Stimulated activated CD8-positive, alpha-beta memory T cell treated with anti-CD3 and anti-CD28 coated beads, Interleukin-15, amount 100 ng/mL, for 48 hours (primary cell): ENCODE measurements around the gene IL16.
"Not testable (repeated sequence)": the region's sequence is repeated elsewhere in the genome, so short reads cannot be mapped to it uniquely, and the experiment has no call there.

Source experiments
- DNase-seq, 2 donors: peaks; one replicate each; pipeline ENCODE4 v3.0.0-alpha.2; 2020; ENCODE audit warnings: low read depth in 2 of 2

Gene IL16

DNA sequence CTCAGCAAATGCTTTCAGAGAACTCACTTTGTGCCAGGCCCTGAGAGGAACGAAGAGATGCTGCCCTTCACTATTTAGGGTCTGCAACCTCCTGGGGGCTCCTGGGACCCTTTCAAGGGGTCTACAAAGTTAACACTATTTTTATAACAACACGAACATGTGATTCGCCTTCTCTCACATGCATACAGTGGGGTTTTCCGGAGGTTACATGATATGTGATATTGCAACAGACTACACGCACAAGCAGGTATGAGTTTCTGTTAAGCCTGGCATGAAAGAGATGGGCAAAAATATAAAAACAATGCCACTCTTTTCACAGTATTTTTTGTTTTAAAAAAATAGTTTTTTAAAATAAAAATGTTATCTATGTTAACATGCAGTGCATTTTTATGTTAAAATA is 117.0 kb downstream of the IL16 start:
- no peak for DNase-seq

DNA sequence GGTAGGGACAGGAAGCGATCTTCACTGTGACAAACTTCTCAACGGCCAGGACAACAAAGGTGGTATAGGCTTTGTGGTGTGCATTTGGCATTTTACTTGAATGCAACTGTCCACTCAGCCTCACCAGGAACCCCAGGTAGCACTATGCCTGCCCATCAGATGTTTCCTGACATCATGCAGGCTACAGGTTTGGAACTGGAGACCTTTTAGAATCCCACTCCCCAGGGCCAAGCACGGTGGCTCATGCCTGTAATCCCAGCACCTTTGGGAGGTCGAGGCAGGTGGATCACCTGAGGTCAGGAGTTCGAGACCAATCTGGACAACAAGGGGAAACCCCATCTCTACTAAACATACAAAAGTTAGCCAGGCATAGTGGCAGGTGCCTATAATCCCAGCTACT is 117.7 kb downstream of the IL16 start:
- DNase-seq: no peak

DNA sequence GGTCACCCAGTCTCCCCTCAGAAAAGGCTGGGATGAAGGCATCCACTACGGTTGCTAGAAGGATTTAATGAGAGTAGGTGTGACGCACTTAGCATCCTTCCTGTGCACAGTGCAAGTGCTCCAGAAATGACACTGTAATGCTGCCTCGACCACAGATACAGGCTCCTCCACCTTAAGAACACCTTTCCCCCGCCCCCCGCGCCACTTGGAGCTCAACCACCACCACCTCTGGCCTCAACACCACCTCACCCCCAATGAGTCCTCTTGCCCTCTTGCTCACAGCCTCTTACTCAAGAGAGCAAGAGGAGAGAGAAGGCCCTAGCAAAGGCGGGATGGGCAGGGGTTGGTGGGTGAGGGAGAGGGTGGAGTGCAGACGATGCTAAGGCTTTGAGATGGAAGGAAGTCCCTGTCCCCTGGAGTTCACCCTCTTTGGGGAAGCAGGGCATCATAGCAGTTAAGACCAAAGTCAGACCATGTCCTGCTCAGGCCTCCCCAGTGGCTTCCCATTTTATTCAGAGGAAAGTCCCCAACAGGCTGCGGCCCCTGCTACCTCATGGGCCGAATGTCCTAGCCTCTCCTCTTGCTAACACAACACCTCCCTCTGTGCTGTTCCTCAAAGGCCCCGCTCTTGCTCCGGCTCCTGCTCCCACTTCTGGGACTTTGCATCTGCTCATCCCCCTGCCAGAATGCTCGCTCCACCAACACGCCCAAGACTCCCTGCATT is 118.9 kb downstream of the IL16 start:
- DNase-seq: peak in 1 of 2 donors; percentile 39

DNA sequence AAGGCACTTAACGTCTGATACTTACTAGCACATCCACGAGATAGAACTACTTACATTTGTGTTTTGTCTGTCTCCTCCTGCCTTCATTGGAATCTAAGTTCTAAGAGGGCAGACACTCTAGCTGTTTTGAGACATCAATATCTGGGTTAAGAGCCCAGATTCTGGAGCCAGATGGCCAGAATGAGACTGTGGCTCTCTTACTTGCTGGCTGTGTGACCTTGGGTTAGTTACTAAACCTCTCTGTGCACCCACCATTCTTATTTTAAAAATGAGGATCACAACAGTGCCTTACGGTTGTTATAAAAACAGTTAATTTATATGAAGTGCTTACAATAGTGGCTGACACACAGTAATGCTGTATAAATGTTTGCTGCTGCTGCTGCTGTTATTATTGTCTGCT is 119.6 kb downstream of the IL16 start:
- DNase-seq: no peak

DNA sequence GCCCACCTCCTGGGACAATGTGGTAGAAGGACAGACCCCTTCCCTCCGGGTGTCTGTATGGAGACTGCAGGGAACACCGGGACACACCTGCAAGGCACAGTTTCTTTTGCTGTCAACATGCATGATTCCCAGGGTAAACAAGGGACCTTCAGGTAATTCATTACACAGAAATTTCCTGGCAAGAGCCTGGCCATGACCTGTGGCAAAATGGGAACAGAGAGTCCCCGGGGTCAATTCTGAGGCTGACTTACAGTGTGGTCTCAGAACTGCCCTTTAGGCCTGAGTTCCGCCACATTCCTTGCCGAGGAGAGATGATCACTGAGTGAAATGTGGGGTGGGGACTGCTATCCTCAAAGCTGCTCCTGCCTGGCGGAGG is 121.0 kb downstream of the IL16 start:
- DNase-seq: no peak

DNA sequence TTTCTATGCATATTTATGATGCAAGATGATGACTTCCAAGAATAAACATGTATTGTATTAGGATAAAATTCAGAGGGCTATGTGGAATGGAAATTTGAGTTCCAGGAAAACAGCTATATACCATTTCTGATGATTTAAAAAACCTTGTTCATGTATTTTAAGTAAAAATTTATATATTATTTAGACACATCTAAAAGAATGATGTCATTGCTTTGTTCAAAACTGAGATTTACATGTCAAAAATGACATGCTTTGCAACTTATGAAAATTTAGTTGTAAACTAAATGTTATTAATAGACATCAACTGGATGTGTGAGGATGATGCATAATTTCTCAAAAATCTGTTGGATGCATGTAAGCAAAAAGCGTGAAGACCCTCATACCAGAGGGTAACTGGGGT is 125.0 kb downstream of the IL16 start:
- no peak for DNase-seq

DNA sequence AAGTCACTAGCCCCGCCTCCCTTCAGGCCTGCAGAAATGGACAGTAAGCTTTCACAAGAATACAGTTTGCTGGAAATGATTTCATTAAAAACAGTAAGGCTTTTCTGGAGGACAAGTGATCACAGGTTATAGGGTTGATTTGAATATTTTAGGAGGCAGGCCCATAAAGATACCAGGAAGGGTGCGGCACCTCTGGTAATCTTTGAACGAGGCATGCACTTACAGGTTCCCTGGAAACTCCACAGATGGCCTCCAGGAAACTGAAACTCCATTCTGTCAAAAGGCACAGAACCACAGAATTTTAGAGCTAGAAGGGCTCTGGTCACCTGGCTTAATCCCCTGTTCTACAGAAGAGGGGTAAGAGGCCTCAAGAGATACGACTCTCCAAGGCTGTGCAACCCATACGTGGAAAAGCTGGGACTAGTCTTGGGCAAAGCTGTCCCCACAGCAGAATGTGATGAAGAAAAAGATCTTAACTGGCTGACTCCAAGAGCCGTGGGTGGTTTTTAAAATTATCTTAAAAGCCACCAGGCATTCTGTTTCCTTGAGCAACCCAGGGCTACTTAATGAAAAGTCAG is 126.1 kb downstream of the IL16 start:
- no peak for DNase-seq

DNA sequence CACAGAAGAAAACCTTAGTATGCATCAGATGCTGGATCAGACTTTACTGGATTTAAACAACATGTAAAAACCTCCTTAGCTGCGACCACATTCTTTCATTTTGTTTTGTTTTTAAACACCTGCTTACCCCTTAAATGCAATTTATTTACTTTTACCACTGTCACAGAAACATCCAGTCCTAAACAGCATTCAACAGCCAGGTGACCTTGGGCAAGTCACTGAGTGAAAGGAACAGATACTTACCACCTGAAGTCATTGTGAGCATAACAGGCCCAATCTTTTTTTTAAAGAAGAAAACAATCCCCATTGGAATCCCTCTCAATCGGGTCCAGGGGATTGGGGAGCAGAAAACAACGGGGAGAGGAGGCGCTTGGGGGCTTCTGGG is 126.9 kb downstream of the IL16 start:
- DNase-seq: no peak

DNA sequence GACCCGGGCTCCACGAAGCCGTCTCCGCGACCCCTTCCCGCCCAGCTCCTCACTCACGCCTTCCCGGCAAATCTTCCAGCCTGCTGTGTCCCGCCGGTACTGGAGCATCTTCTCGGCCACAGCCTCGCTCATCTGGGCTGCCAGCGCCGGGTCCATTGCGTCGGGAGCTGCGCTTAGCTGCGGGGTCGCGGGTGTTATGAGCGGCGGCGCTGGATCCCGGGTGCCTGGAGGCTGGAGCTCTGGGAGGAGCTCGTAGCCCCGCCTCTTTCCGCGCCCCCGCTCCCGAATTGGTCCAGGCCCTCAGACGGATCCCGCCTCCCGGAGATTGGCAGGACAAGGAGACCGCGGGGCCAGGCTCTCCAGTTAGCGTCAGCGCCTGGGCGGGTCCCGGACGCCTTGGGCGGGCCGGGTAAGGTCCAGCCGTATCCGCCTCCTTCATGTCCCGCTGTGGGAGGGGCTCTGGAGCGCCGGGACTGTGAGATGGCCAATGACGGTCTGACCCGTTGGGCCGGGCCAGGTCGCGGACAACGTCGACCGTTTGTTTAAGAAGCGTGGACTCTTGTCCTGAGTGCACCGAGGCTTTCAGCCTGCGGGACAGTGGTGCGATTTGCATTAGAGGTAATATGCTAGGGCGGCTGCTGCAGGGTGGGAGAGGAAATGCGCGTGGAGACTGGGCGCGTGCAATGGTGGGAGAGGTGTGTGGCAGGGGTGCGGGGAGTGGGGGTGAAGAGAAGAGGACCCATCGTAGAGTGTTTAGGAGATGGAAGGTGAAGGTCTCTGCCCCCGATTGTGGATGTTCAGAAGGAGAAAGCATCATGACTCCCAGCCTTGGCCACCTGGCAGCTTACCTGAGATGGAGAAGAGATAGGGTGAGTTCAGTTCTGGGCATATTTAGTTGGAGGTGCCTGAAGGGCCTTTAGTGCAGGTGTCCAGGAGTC is 127.5 kb downstream of the IL16 start, which contains the start of gene STARD5:
TSS of gene STARD5 (minus strand) at position 198 of the 938 bp plus-strand sequence. CDS start at position 156, 42 bp downstream.
- DNase-seq: peak; percentile 95 to 98

DNA sequence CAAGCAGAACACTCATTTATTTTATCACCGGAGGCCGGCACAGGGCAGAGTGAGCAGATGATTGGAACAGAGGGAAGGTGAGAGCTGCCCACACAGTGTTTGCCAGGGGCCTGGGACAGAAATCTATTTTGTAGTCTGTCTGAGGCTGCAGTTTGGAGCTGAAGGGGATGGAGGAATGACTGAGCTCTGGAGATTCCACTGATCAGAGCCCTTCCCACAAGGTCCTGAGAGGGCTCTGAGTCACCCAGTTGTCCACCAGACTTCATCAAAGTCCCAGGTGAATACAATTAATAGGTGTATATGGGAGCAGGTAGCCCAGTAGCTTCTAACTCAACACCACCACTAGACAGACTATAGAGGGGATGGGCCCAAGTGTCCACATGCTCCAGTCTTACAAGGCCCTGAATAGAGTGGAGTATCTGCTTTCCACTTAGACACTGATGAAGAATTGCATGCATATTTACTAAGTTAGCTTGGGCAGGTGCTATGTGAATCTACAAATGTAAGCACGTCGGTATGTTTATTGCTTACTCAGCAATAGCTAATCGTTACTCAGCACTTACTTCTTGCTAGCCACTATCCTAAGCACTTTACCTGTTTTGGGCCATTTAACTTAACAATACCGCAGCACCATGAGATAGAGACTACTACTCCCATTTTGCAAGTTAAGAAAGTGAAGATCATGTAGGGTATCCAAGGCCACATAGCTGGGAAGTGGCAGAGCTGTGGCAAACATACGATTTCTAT is 130.0 kb downstream of the IL16 start:
- DNase-seq: no peak

DNA sequence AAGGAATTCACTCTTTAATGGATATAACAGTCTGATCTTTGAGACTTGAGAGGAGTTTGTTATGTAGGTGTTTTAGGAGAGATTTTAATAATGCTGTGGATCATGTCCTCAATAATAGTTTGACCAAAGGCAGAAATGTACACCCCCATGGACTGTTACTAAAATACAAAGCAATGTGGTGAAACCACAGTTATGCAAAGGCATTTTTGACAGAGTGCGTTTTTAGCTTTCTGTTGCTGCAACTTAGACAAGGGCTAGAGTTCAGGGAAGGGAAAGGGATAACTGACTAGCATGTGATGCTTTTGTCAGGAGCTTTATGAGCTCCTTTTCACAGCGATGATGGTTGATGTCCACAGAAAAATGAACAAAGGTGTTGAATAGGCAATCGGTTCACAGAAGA is 130.8 kb downstream of the IL16 start:
- no peak for DNase-seq

DNA sequence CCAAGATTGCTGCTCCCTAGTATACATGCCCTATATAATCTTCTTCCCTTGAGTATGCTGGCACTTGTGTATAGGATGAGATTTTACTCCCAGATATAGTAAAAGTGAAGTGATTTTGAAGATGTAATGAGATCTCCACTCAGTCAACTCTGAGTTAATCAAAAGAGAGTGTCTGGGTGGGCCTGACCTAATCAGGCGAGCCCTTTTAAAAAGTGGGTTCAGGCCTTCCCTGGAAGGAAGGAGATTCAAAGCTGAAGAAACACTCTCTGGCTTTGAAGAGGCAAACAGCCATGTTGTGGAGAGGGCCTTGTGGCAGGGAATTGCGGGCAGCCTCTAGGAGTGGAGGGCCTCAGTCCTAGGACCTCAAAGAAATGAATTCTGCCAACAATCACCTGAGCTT is 132.8 kb downstream of the IL16 start:
- DNase-seq: no peak

DNA sequence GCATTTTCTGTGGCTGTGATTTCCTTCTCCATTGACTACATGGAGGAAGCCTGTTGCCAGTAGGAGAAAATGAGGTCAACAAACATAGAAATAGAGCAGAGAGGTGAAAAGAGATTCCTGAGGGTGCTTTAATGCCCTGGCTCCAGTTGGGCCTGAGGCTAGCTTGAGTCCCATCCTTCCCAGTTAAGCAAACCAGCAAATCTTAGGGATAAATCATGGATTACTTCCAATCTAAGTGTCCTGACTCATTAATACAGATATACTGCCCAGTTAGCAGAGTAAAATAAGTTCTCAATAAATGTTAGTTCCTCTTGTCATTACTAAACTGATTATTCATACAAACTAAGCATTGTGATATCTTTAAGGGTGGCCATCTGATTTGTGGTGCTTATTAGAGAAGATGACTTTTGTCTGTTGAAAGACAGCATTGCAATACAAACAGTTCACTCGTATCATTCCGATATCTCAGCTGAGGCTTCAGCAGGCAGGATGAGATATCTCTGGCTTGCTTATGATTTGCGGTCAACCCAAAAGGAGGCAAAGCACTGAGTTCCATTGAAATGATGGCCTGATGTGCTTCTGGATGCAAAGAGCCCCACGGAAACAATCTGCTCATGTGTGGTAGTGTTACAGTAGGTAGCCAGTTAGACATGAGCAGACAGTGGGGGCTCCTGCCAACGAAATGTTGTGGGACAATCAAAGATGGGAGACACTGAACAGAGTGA is 133.8 kb downstream of the IL16 start:
- DNase-seq: no peak

DNA sequence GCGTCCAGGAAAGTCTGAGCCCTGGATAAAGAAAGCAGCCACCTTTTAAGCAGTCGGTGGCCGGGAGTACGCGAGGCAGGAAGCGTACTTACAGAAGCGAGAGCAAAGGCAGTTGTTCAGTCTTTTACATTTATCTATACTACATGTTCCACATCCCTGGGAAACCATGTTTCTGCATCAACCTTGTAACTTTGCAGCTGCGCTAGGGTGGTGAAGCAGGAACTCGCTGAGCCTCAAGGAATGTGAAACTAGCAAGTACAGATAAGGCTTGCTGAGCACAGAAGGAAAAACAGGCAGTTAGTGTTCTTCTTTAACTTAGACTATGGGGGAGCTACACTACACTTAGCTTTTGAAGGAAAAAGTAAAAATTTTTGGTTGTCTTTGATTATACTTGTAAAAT is 134.5 kb downstream of the IL16 start:
- DNase-seq: not testable (repeated sequence)

DNA sequence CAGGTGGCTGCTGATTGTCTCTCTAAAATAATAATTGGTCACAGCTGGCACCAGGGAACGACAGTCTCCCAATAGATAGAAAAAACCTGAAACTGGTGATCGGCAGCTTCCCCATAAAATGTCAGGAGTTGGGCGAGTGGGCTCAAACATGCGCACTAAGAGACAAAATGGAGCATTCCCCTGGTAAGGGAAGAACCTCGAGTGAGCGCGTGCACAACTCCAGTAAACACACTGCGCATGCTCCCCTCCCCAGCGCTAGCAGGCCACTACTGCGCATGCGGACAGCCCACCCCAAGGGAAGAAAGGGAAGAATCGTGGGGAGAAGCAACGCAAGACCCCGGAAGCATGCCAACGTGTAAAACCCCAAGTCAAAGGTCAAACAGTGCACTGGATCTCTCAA is 134.9 kb downstream of the IL16 start:
- DNase-seq: no peak

DNA sequence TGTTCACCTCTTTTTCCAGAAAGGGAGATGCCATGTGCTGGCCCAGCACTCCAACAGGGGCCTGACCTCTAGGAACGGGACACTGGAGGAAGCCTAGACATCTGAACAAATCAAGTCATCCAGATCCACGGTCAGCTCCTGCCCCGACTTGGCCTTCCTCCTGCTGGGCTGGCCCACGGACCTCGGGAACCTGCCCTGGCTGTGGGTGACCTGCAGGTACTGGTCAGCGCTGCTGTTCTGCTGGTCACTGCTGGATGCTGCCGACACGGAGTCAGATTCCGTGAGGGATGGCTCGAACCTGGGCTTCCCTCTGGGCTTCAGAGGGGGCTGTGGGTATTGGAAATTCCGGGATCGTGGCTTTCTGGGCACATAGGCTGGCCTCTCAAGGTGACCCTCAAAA is 135.6 kb downstream of the IL16 start:
- no peak for DNase-seq

DNA sequence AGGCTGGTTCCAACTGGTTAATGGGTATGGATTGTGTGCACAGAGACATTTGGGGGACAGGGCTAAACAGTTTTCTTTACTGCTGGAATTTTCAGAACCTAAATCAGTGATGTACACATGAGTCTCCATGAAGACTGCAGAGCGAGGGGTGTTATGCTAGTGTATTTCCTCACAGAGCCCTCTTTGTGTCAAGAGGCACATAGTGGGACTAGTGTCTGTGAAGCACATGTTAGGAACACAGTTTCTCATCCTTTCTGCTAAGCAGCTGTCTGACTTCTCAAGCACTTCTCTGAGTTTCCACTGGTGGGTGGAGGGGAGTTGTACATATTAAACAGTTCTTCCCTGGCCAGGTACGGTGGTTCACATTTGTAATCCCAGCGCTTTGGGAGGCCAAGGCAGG is 136.7 kb downstream of the IL16 start:
- no peak for DNase-seq

DNA sequence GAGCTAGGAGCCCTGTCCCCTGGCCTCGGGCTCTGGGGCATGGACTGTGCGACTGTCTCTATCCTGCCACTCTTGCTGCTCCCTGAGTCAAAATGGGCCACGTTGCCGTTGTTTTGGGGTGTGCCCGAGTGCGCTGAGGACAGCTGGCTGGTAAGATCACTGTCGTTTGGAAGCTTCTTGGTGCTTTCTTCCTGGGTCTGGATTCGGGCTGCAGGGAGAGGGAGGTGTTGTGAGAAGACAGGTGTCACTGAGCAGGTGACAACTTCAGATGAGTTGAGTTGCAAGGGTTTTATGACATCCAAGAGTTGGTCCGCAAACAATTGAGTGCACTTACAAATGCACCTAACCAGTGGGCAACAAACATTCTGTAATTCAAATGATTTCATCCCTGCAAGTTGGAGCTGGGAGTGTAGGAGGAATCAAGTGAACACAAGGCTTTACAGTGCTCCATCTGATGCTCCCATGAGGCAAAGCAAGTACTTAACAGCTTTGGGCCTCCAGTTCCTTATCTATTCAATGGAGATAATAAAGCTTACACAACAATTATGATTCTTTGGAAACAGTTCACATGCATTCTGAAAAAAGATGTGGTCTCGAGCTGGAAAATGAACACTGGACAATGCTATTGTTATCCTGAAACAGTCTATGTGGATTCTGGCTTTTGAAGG is 138.2 kb downstream of the IL16 start:
- DNase-seq: no peak

DNA sequence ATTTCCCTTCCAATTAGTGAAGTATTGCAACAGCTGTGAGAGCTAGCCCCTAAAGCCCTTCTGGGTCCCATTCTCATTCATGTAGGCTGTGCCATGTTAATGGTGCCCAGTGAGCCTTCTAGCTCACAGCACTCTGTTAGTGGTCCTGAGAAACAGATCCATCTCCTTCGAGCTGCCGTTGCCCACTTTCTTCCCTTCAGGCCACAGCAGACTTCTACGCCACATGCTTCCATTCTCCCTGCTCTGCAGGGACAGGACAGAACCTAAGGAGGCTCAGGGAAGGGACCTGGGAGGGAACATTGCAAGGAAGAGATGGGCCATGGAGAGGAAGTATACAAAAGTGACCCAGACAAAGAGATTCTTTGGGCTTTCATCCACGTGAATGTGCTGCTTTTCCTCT is 139.0 kb downstream of the IL16 start:
- DNase-seq: no peak

DNA sequence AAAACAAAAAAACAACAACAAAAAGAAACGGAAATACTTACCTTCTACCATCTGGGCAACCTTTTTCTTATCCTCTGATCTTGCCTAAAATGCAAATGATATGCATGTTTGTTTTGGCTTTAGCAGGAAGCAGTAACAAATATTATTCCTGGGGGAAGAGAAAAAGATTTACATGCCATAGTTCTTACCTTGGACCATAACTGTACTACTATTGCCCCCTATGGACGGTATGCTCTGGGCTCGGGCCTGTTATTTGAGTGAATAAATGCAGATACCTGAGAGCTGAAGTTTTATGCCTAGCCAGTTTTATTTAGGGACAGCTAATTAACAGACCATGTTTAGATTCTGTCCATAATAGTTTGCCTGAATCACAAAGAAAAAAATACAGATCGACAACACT is 139.9 kb downstream of the IL16 start:
- no peak for DNase-seq

DNA sequence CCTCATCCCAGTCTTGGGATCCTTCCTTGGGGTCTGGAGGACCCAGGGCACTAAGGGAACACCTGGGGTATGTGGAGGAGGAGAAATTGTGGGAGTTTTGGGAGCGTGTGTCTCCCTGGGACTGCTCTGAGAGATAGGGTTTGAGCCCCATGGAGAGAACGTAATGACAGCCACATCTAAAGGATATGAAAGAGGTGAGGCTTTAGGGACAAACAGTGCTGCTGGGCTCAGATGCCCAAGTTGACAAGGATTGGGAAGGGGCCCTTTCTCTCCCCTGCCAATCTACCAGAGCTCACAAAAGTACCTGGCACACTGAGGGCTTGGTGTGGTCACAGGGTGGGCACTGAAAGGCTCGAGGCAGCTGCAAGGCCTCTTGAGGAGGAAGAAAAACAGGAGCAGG is 140.6 kb downstream of the IL16 start:
- no peak for DNase-seq
